Mononuclear cell (primary cell): ENCODE data around the gene NAIF1. TPM values are rescaled to one million over a fixed set of nuclear protein-coding genes. Genes with fewer than 3 reads are reported as not detected.
"Not testable (repeated sequence)": the region's sequence is repeated elsewhere in the genome, so short reads cannot be mapped to it uniquely, and the experiment has no call there.

Experiments used
- H3K27me3 ChIP-seq: 2 replicates; pipeline ENCODE4 v1.6.0; 2011; ENCODE audit warnings: low read length, control low read depth; ENCODE audit not compliant: insufficient read depth
- H3K4me1 ChIP-seq: 2 replicates; pipeline ENCODE4 v1.5.1; 2011; ENCODE audit warnings: mild to moderate bottlenecking, low read length, control low read depth; ENCODE audit not compliant: insufficient read depth
- H3K4me3 ChIP-seq: 2 replicates; pipeline ENCODE4 v1.5.1; 2011; ENCODE audit warnings: mild to moderate bottlenecking, low read length, moderate library complexity
- H3K9me3 ChIP-seq: 2 replicates; pipeline ENCODE4 v1.5.1; 2011; ENCODE audit warnings: low read depth, mild to moderate bottlenecking, control low read depth, low read length
- total RNA-seq: library from RNA; depleted of rRNA; stranded (reverse); fragments of >200 nt; gene quantifications from one replicate; pipeline ENCODE4 v1.2.3, GENCODE V29; 2012

The NAIF1 gene
- total RNA-seq, 1 donor, result 14.0 TPM

GRCh38 chr9:128061275-128061960 lies 5.7 kb downstream of the NAIF1 start:
- H3K4me1 ChIP-seq, result peaks cover 72% of the 10 kb centered on the region
- no peaks in the 10 kb centered on the region for H3K9me3 ChIP-seq
- no peak overlapping the region for H3K4me3 ChIP-seq
- no peaks in the 10 kb centered on the region for H3K27me3 ChIP-seq

- Histone ChIP-seq H3K4me3 (no peak overlapping the region), H3K27me3 (no peaks in the 10 kb centered on the region), H3K4me1 (peaks cover 72% of the 10 kb centered on the region), H3K9me3 (no peaks in the 10 kb centered on the region)
Measured at GRCh38 chr9:128059365-128059983, 7.6 kb downstream of the NAIF1 start.

- no peaks in the 10 kb centered on the region for H3K9me3 ChIP-seq
- no peaks in the 10 kb centered on the region for H3K27me3 ChIP-seq
- H3K4me1 ChIP-seq, result peaks cover 74% of the 10 kb centered on the region
- no peak overlapping the region for H3K4me3 ChIP-seq
Measured at GRCh38 chr9:128057724-128058409, 9.3 kb downstream of the NAIF1 start.

GRCh38 chr9:128056887-128057723 lies 10.0 kb downstream of the NAIF1 start:
- Histone ChIP-seq H3K4me3 (no peak overlapping the region), H3K27me3 (no peaks in the 10 kb centered on the region), H3K4me1 (peaks cover 71% of the 10 kb centered on the region), H3K9me3 (no peaks in the 10 kb centered on the region)

GRCh38 chr9:128056086-128056485 lies 11.0 kb downstream of the NAIF1 start:
- Histone ChIP-seq H3K9me3 (no peaks in the 10 kb centered on the region), H3K4me3 (no peak overlapping the region), H3K4me1 (peaks cover 61% of the 10 kb centered on the region), H3K27me3 (no peaks in the 10 kb centered on the region)

GRCh38 chr9:128055344-128056040 lies 11.6 kb downstream of the NAIF1 start:
- H3K4me1 ChIP-seq, result peaks cover 55% of the 10 kb centered on the region
- H3K27me3 ChIP-seq, result no peaks in the 10 kb centered on the region
- no peak overlapping the region for H3K4me3 ChIP-seq
- H3K9me3 ChIP-seq, result no peaks in the 10 kb centered on the region

GRCh38 chr9:128054087-128054486 lies 13.0 kb downstream of the NAIF1 start:
- Histone ChIP-seq H3K4me1 (peaks cover 54% of the 10 kb centered on the region), H3K9me3 (no peaks in the 10 kb centered on the region), H3K4me3 (no peak overlapping the region), H3K27me3 (no peaks in the 10 kb centered on the region)

- peaks cover 54% of the 10 kb centered on the region for H3K4me1 ChIP-seq
- no peaks in the 10 kb centered on the region for H3K27me3 ChIP-seq
- H3K9me3 ChIP-seq, result no peaks in the 10 kb centered on the region
- H3K4me3 ChIP-seq, result no peak overlapping the region
Measured at GRCh38 chr9:128053560-128053959, 13.6 kb downstream of the NAIF1 start.

- Histone ChIP-seq H3K4me1 (peaks cover 50% of the 10 kb centered on the region), H3K9me3 (no peaks in the 10 kb centered on the region), H3K4me3 (no peak overlapping the region), H3K27me3 (no peaks in the 10 kb centered on the region)
Measured at GRCh38 chr9:128051932-128052709, 15.0 kb downstream of the NAIF1 start.

GRCh38 chr9:128049843-128050242 lies 17.3 kb downstream of the NAIF1 start:
- Histone ChIP-seq H3K4me3 (no peak overlapping the region), H3K27me3 (no peaks in the 10 kb centered on the region), H3K9me3 (no peaks in the 10 kb centered on the region), H3K4me1 (peaks cover 27% of the 10 kb centered on the region)

- Histone ChIP-seq H3K9me3 (no peaks in the 10 kb centered on the region), H3K4me1 (peaks cover 15% of the 10 kb centered on the region), H3K27me3 (no peaks in the 10 kb centered on the region), H3K4me3 (no peak overlapping the region)
Measured at GRCh38 chr9:128048663-128049062, 18.5 kb downstream of the NAIF1 start.

GRCh38 chr9:128047231-128047630 lies 19.9 kb downstream of the NAIF1 start:
- no peaks in the 10 kb centered on the region for H3K27me3 ChIP-seq
- H3K4me1 ChIP-seq, result peaks cover 3% of the 10 kb centered on the region

GRCh38 chr9:128045831-128046230 lies 21.3 kb downstream of the NAIF1 start:
- H3K4me1 ChIP-seq, result peaks cover 3% of the 10 kb centered on the region
- no peak overlapping the region for H3K4me3 ChIP-seq
- H3K27me3 ChIP-seq, result no peaks in the 10 kb centered on the region
- no peaks in the 10 kb centered on the region for H3K9me3 ChIP-seq

More at GRCh38 chr9:128047231-128047630, 19.9 kb downstream of the NAIF1 start:
- Histone ChIP-seq H3K9me3 (no peaks in the 10 kb centered on the region), H3K4me3 (no peak overlapping the region)

GRCh38 chr9:128045409-128045808 lies 21.7 kb downstream of the NAIF1 start:
- not testable (repeated sequence) for H3K9me3 ChIP-seq, H3K4me1 ChIP-seq

More at GRCh38 chr9:128045409-128045808, 21.7 kb downstream of the NAIF1 start:
- not testable (repeated sequence) for H3K27me3 ChIP-seq, H3K4me3 ChIP-seq
